IPS DF 6.9 (cell line): ENCODE results near the gene TMOD4.
A peak's percentile ranks its signal among the peaks of the same experiment; 100 is the strongest.

Experiments
- DNase-seq: peaks from one replicate; pipeline ENCODE4 v3.0.0-alpha.2; 2013; ENCODE audit warnings: low read depth, low spot score
- H3K27ac ChIP-seq: one replicate; pipeline ENCODE4 v1.5.1; 2013; ENCODE audit warnings: low read length, control low read depth
- H3K27me3 ChIP-seq: 2 replicates; pipeline ENCODE4 v1.6.1; 2013; ENCODE audit warnings: mild to moderate bottlenecking, low read length; ENCODE audit not compliant: control insufficient read depth, insufficient read depth
- H3K36me3 ChIP-seq: 2 replicates; pipeline ENCODE4 v1.6.1; 2013; ENCODE audit warnings: low read length; ENCODE audit not compliant: control insufficient read depth, insufficient read depth
- H3K4me1 ChIP-seq: 2 replicates; pipeline ENCODE4 v1.6.1; 2013; ENCODE audit warnings: low read length; ENCODE audit not compliant: control insufficient read depth, insufficient read depth
- H3K4me3 ChIP-seq: 2 replicates; pipeline ENCODE4 v1.5.1; 2013; ENCODE audit warnings: mild to moderate bottlenecking, low read length
- H3K9me3 ChIP-seq: 2 replicates; pipeline ENCODE4 v1.6.1; 2013; ENCODE audit warnings: low read length, inconsistent platforms; ENCODE audit not compliant: control insufficient read depth, insufficient read depth
- WGBS: extraction: QIAGEN DNeasy Blood & Tissue Kit; methylation state at CpG from one replicate; pipeline ENCODE4 v1.1.7; 2013; ENCODE audit warnings: mixed read lengths, missing lambda C conversion rate; ENCODE audit not compliant: insufficient read length, insufficient coverage; 5-methylcytosine and 5-hydroxymethylcytosine counted together

Gene TMOD4

GRCh38 chr1:151142411-151143056 lies 33.2 kb downstream of the TMOD4 start:
- no CpG with 5 or more reads among the region's 5 CpGs for WGBS
- H3K4me3 ChIP-seq: no peak overlapping the region

GRCh38 chr1:151137789-151138188 lies 38.0 kb downstream of the TMOD4 start:
- Histone ChIP-seq H3K36me3 (peaks cover 5% of the 10 kb centered on the region), H3K4me1 (peaks cover 4% of the 10 kb centered on the region), H3K27me3 (no peaks in the 10 kb centered on the region), H3K4me3 (no peak overlapping the region), H3K9me3 (no peaks in the 10 kb centered on the region), H3K27ac (no peak overlapping the region)
- no peak for DNase-seq
- no CpG with 5 or more reads among the region's 7 CpGs for WGBS

More at GRCh38 chr1:151142411-151143056, 33.2 kb downstream of the TMOD4 start:
- no peaks in the 10 kb centered on the region for H3K36me3 ChIP-seq
- H3K4me1 ChIP-seq: peaks cover 8% of the 10 kb centered on the region
- H3K27me3 ChIP-seq: no peaks in the 10 kb centered on the region; the same call in 1 of the 2 replicates
- no peak for DNase-seq
- no peaks in the 10 kb centered on the region for H3K9me3 ChIP-seq
- H3K27ac ChIP-seq: no peak overlapping the region

- Histone ChIP-seq H3K4me1 (peaks cover 5% of the 10 kb centered on the region), H3K9me3 (no peaks in the 10 kb centered on the region), H3K36me3 (peaks cover 5% of the 10 kb centered on the region), H3K4me3 (no peak overlapping the region), H3K27me3 (no peaks in the 10 kb centered on the region), H3K27ac (no peak overlapping the region)
- no peak for DNase-seq
- no CpG with 5 or more reads among the region's 12 CpGs for WGBS
Measured at GRCh38 chr1:151135433-151136385, 40.1 kb downstream of the TMOD4 start.

DNA sequence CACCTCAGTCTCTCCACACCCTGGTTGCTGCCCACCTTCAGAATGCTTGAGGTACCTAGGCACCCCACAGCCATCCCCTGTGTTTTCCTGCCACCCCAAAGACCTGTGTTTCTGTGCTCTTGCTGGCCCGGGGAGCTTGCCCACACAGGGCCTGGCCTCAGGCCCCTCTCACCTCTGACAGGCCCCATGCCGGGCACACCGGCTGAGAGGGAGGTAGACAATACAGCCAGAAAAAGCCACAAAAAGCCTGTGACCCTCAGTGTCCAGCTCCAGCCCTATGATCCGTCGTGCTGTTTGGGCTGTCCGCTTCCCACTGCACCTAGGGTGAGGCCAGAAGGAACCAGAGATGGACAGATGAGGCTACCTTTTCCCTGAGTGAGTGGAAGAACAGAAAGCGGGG lies 40.8 kb downstream of the TMOD4 start:
- Histone ChIP-seq H3K4me3 (no peak overlapping the region), H3K4me1 (peaks cover 5% of the 10 kb centered on the region), H3K27ac (no peak overlapping the region), H3K27me3 (no peaks in the 10 kb centered on the region), H3K9me3 (no peaks in the 10 kb centered on the region), H3K36me3 (peaks cover 5% of the 10 kb centered on the region)
- no CpG with 5 or more reads among the region's 7 CpGs for WGBS
- no peak for DNase-seq

DNA sequence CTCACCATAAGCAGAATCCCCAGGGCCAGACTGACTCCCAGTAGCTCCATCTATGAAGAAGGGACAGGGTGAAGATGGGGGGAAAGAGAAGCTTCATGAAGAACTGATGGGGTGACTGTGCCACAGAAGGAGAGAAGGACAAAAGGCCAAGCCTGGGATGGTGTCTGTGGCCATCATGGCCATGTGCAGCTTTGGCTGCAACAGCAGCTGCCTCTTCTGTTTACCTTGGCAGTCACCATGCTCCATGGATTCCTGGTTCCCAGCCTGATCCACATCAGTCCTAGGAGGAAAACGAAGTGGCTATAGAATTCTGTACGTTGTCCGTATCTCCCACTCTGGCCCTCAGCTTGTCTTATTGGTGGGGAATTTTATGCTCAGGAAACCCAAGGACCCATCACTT lies 41.4 kb downstream of the TMOD4 start:
- Histone ChIP-seq H3K36me3 (peaks cover 5% of the 10 kb centered on the region), H3K4me3 (no peak overlapping the region), H3K27me3 (no peaks in the 10 kb centered on the region), H3K27ac (no peak overlapping the region), H3K9me3 (no peaks in the 10 kb centered on the region), H3K4me1 (peaks cover 5% of the 10 kb centered on the region)
- WGBS: no CpG with 5 or more reads among the region's 3 CpGs
- DNase-seq: no peak

DNA sequence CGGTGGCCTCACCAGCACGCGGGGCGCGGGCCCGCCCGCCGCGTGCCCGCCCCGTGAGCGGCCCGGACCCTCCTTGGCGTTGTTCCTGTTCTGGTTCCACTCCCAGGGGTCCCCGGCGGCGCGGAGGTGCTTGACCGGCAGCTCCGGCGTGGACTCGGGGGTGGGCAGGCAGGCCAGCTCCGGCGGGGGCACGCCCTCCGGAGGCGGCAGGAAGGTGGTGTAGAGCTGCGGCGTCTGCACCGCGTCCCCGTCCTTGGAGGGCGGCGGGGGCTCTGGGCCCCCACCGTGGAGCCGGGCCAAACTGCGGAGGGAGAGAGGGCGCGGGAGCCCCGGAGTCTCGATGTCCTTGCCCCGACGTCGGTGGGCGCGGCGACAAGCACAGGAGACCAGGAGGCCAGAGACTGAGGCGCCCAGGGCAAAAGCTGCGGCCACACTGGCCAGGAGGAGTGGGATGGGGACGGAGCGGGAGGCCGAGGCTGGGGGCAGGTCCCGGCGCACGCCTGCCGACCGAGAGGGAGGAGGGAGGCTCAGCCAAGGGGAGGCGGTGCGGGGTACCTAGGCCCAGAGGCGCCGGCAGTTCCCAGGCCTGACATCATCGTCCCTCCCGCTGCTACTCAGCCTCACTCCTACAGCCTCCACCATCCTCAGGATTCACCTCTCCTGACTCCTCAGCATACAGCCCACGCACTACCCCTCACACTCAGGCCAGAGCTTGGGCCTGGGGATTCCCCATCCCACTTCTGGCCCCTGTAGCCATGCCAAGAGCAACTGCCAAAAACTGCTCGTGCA lies 42.6 kb downstream of the TMOD4 start:
- Histone ChIP-seq H3K36me3 (peaks cover 5% of the 10 kb centered on the region), H3K4me1 (peaks cover 5% of the 10 kb centered on the region), H3K27ac (no peak overlapping the region), H3K9me3 (no peaks in the 10 kb centered on the region), H3K27me3 (no peaks in the 10 kb centered on the region), H3K4me3 (peak overlapping the region; percentile 51)
- WGBS: no CpG with 5 or more reads among the region's 65 CpGs
- no peak for DNase-seq

- Histone ChIP-seq H3K27ac (no peak overlapping the region), H3K9me3 (no peaks in the 10 kb centered on the region), H3K36me3 (peaks cover 5% of the 10 kb centered on the region), H3K4me3 (peak overlapping the region; percentile 51), H3K27me3 (no peaks in the 10 kb centered on the region), H3K4me1 (peaks cover 5% of the 10 kb centered on the region)
- WGBS: no CpG with 5 or more reads among the region's 74 CpGs
- no peak for DNase-seq
Measured at GRCh38 chr1:151132335-151133017, 43.3 kb downstream of the TMOD4 start.

GRCh38 chr1:151131701-151132334 lies 44.0 kb downstream of the TMOD4 start:
- no peak overlapping the region for H3K27ac ChIP-seq
- H3K27me3 ChIP-seq: no peaks in the 10 kb centered on the region
- WGBS: no CpG with 5 or more reads among the region's 39 CpGs
- H3K9me3 ChIP-seq: no peaks in the 10 kb centered on the region
- H3K36me3 ChIP-seq: peaks cover 5% of the 10 kb centered on the region
- H3K4me1 ChIP-seq: peaks cover 5% of the 10 kb centered on the region
- no peak for DNase-seq
- peak overlapping the region; percentile 51; the same call in 1 of the 2 replicates for H3K4me3 ChIP-seq

DNA sequence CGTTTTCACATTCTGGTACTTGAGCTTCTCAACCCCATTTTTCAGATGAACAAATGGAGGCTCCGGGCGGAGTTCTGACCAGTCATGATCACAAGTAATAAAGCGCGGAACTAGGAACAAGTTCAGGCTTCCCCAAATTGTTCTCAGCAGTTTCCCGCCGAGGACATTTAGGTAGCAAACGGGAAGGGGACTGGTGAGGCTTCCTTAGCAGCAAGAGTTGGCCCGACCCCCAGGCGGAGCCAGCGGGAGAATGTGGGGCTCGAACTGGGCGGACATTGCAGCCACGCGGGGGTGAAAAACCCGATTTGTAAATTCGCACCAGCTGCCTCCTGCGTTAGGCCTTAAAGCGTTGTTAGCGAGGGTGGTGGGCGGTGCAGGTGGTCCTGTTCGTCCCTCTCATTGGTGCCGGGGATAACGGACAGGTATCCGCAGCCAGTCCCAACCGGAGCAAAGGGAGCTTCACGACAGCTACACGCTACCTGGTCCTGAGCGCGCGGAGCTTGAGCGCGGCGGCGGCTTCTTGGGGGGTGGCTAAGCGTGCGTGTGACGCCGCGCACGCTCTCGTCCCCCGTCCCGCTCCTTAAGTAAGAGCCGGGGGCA lies 44.7 kb downstream of the TMOD4 start:
- peaks cover 5% of the 10 kb centered on the region for H3K36me3 ChIP-seq
- H3K27me3 ChIP-seq: no peaks in the 10 kb centered on the region
- DNase-seq: peak; percentile 91
- H3K27ac ChIP-seq: no peak overlapping the region
- H3K4me1 ChIP-seq: peaks cover 5% of the 10 kb centered on the region
- WGBS: no CpG with 5 or more reads among the region's 45 CpGs
- no peaks in the 10 kb centered on the region for H3K9me3 ChIP-seq
- peak overlapping the region; percentile 51; the same call in 1 of the 2 replicates for H3K4me3 ChIP-seq
